Suppressor macrophage treated with lipopolysaccharide for 1 hour (primary cell): Measurements from ENCODE around the gene GEMIN5.
A peak's percentile ranks its signal among the peaks of the same experiment; 100 is the strongest.
"Not testable (repeated sequence)": the region's sequence is repeated elsewhere in the genome, so short reads cannot be mapped to it uniquely, and the experiment has no call there.

Experiments
- DNase-seq, 3 donors: peaks; one replicate each; pipeline ENCODE4 v3.0.0-alpha.2; 2020 to 2022

Gene GEMIN5

GRCh38 chr5:154937718-154938466 is at the start of gene GEMIN5:
Gene GEMIN5 (minus strand): TSS chr5:154938211. CDS start chr5:154938133, 78 bp downstream.
- peak; percentile 88 to 95 (median 93) for DNase-seq

GRCh38 chr5:154986151-154986550 is 48.1 kb upstream of the GEMIN5 start:
- DNase-seq, result no peak

GRCh38 chr5:154984946-154985516 is 47.0 kb upstream of the GEMIN5 start:
- no peak for DNase-seq

- not testable (repeated sequence) for DNase-seq
Measured at GRCh38 chr5:154978294-154978693, 40.3 kb upstream of the GEMIN5 start.

- DNase-seq, result peak in 2 of 3 donors; percentile 25 to 39
Measured at GRCh38 chr5:154977409-154977808, 39.4 kb upstream of the GEMIN5 start.

GRCh38 chr5:154976082-154976481 is 38.1 kb upstream of the GEMIN5 start:
- DNase-seq, result not testable (repeated sequence)

- DNase-seq, result peak in 2 of 3 donors; percentile 13 to 19
Measured at GRCh38 chr5:154972476-154973080, 34.6 kb upstream of the GEMIN5 start.

GRCh38 chr5:154971501-154971900 is 33.5 kb upstream of the GEMIN5 start:
- DNase-seq, result no peak

GRCh38 chr5:154970759-154971158 is 32.7 kb upstream of the GEMIN5 start:
- DNase-seq, result peak in 1 of 3 donors; percentile 14

- no peak for DNase-seq
Measured at GRCh38 chr5:154968953-154969352, 30.9 kb upstream of the GEMIN5 start.

- DNase-seq, result peak; percentile 25 to 31 (median 26)
Measured at GRCh38 chr5:154967421-154968024, 29.5 kb upstream of the GEMIN5 start.

GRCh38 chr5:154966874-154967273 is 28.9 kb upstream of the GEMIN5 start:
- no peak for DNase-seq

- no peak for DNase-seq
Measured at GRCh38 chr5:154966081-154966841, 28.2 kb upstream of the GEMIN5 start.

GRCh38 chr5:154962494-154962893 is 24.5 kb upstream of the GEMIN5 start:
- peak in 1 of 3 donors; percentile 19 for DNase-seq

GRCh38 chr5:154956712-154957111 is 18.7 kb upstream of the GEMIN5 start:
- no peak for DNase-seq

- DNase-seq, result peak in 1 of 3 donors; percentile 5
Measured at GRCh38 chr5:154949781-154950180, 11.8 kb upstream of the GEMIN5 start.

GRCh38 chr5:154948313-154948712 is 10.3 kb upstream of the GEMIN5 start:
- DNase-seq, result no peak

- DNase-seq, result no peak
Measured at GRCh38 chr5:154947778-154948177, 9.8 kb upstream of the GEMIN5 start.

GRCh38 chr5:154945695-154946301 is 7.8 kb upstream of the GEMIN5 start:
- DNase-seq, result peak; percentile 22 to 51 (median 43)

- DNase-seq, result peak in 1 of 3 donors; percentile 4
Measured at GRCh38 chr5:154944716-154945115, 6.7 kb upstream of the GEMIN5 start.

- DNase-seq, result no peak
Measured at GRCh38 chr5:154943527-154943926, 5.5 kb upstream of the GEMIN5 start.
